SK-MEL-5 (cell line): ENCODE measurements around the gene ABLIM2. TPM values are rescaled to one million over a fixed set of nuclear protein-coding genes. Genes with fewer than 3 reads are reported as not detected.
A peak's percentile ranks its signal among the peaks of the same experiment; 100 is the strongest.

Experiments
- DNase-seq: peaks from one replicate; pipeline ENCODE4 v3.0.0-alpha.2; 2016; ENCODE audit warnings: low read depth, low spot score
- in situ Hi-C: cut with HindIII; loops from 2 replicates; pipeline ENCODE4 v1.10.0; 2016; ENCODE audit warnings: low sequenced_read_pairs, high pct_unique_total_duplicates, low pct_unique_long_range_greater_than_20kb
- total RNA-seq: library from RNA; depleted of rRNA; stranded (reverse); fragments of >200 nt; shearing (Covaris generic); gene quantifications from 2 replicates; pipeline ENCODE4 v1.2.3, GENCODE V29; 2014

ABLIM2 gene
- total RNA-seq, 1 experiment from 2014 or later, result 0.29 TPM

GRCh38 chr4:8024073-8024786 lies 134.4 kb downstream of the ABLIM2 start:
- in situ Hi-C loops, result no loop called here
- DNase-seq, result no peak

GRCh38 chr4:8023696-8024033 lies 134.9 kb downstream of the ABLIM2 start:
- DNase-seq, result no peak
- in situ Hi-C loops, result no loop called here

GRCh38 chr4:8022767-8023695 lies 135.6 kb downstream of the ABLIM2 start:
- DNase-seq, result no peak
- in situ Hi-C loops, result no loop called here

GRCh38 chr4:8021796-8022195 lies 136.8 kb downstream of the ABLIM2 start:
- in situ Hi-C loops, result no loop called here

GRCh38 chr4:8019396-8020365 lies 138.9 kb downstream of the ABLIM2 start:
- no peak for DNase-seq
- in situ Hi-C loops, result no loop called here

More at GRCh38 chr4:8021796-8022195, 136.8 kb downstream of the ABLIM2 start:
- no peak for DNase-seq

- in situ Hi-C loops, result no loop called here
- DNase-seq, result no peak
These were observed 142.1 kb downstream of the ABLIM2 start for GRCh38 chr4:8016527-8016926.

- in situ Hi-C loops, result no loop called here
- peak; percentile 26 for DNase-seq
These were observed 143.1 kb downstream of the ABLIM2 start for GRCh38 chr4:8015512-8015911.

GRCh38 chr4:8013976-8014726 lies 144.5 kb downstream of the ABLIM2 start:
- DNase-seq, result no peak
- in situ Hi-C loops, result no loop called here

- in situ Hi-C loops, result no loop called here
These were observed 146.1 kb downstream of the ABLIM2 start for GRCh38 chr4:8012517-8012916.

GRCh38 chr4:8010618-8011017 lies 148.0 kb downstream of the ABLIM2 start:
- DNase-seq, result peak; percentile 51
- in situ Hi-C loops, result no loop called here

More at GRCh38 chr4:8012517-8012916, 146.1 kb downstream of the ABLIM2 start:
- DNase-seq, result no peak

- no peak for DNase-seq
- in situ Hi-C loops, result no loop called here
These were observed 148.7 kb downstream of the ABLIM2 start for GRCh38 chr4:8009710-8010511.

GRCh38 chr4:8009097-8009496 lies 149.5 kb downstream of the ABLIM2 start:
- no peak for DNase-seq
- in situ Hi-C loops, result no loop called here

- DNase-seq, result no peak
- in situ Hi-C loops, result no loop called here
These were observed 150.2 kb downstream of the ABLIM2 start for GRCh38 chr4:8008391-8008790.

- in situ Hi-C loops, result no loop called here
- DNase-seq, result no peak
These were observed 151.0 kb downstream of the ABLIM2 start for GRCh38 chr4:8007581-8007980.

- in situ Hi-C loops, result no loop called here
- no peak for DNase-seq
These were observed 152.1 kb downstream of the ABLIM2 start for GRCh38 chr4:8006471-8006870.

GRCh38 chr4:8005814-8006215 lies 152.8 kb downstream of the ABLIM2 start:
- in situ Hi-C loops, result no loop called here
- DNase-seq, result no peak
